Muscle layer of duodenum (tissue), 2 donors: ENCODE measurements around the gene ZRANB3.

Source experiments
- H3K27ac ChIP-seq: one replicate; pipeline ENCODE4 v1.7.0; 2013; ENCODE audit warnings: mild to moderate bottlenecking, low read length
- H3K27me3 ChIP-seq: one replicate; pipeline ENCODE4 v1.7.0; 2013; ENCODE audit warnings: low read depth, mild to moderate bottlenecking, control low read depth, low read length
- H3K36me3 ChIP-seq, 2 donors: one replicate each; pipeline ENCODE4 v1.7.0; 2013; ENCODE audit warnings: low read length in 2 of 2, control low read depth in 1 of 2, mild to moderate bottlenecking in 1 of 2; ENCODE audit not compliant: insufficient read depth in 2 of 2, control insufficient read depth in 1 of 2
- H3K4me1 ChIP-seq, 2 donors: one replicate each; pipeline ENCODE4 v1.7.0; 2013; ENCODE audit warnings: low read length in 2 of 2, mild to moderate bottlenecking in 2 of 2, control low read depth in 1 of 2, moderate library complexity in 1 of 2; ENCODE audit not compliant: insufficient read depth in 2 of 2, control insufficient read depth in 1 of 2
- H3K4me3 ChIP-seq, 2 donors: one replicate each; pipeline ENCODE4 v1.7.0; 2013; ENCODE audit warnings: low read length in 2 of 2, low read depth in 1 of 2, mild to moderate bottlenecking in 1 of 2
- H3K9me3 ChIP-seq, 2 donors: one replicate each; pipeline ENCODE4 v1.7.0; 2013; ENCODE audit warnings: low read length in 2 of 2, control low read depth in 1 of 2, mild to moderate bottlenecking in 1 of 2; ENCODE audit not compliant: control insufficient read depth in 1 of 2
- donor health status: healthy.

Gene ZRANB3

DNA sequence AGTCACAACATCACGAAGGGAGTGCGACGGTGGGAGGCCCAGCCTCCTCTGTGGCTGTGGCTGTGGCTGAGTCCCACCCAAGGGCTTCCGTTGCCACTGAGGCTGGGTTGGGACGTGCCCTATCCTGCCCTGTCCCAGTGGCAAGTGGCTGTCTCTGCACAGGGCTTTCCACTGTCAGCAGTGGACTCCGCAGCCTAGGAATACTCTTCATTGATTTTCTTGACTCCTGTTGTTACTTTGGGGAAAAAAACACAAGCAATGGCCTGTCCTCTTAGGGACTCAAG lies 356.3 kb downstream of the ZRANB3 start:
- H3K9me3 ChIP-seq: peaks cover 0 to 3% of the 10 kb centered on the region in 2 donors
- no peak overlapping the region for H3K27ac ChIP-seq
- no peaks in the 10 kb centered on the region for H3K27me3 ChIP-seq
- peaks cover 28 to 29% of the 10 kb centered on the region in 2 donors for H3K36me3 ChIP-seq
- H3K4me1 ChIP-seq: no peaks in the 10 kb centered on the region
- H3K4me3 ChIP-seq: no peak overlapping the region

DNA sequence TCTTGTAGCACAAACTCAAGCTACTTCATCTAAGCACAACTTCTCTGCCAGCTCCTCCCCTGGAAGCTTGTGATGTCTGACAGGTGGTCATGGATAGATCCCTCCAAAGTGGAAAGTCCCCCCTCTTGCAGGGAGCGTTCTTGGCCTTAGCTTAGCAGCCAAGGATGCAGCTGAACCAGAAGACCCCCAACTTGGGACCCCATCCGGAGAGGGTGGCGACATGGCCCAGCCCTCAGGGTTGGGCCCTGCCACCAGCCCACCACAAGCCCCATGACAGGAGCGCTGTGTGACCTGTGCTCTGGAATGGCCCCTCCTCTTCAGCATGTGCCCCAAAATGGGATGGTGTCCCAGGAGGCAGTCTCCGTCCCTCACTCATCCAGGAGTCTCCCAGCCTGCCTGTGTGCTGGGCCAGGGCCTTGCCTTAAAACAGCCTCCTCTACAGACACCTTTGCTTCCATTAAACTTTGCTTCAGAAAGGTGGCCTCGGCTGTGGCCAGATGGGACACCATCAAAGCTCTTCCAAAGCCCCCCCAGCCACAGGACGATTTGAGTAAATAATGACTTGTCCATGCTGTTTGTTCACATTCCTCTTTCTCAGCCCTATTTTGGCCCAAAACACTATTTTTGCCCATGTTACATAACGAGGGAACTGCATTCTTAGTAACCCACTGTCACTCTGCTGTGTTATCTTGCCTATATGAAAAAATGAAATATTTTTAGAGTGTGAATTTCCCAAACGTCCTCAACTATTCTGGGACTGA lies 356.8 kb downstream of the ZRANB3 start:
- Histone ChIP-seq H3K27me3 (no peaks in the 10 kb centered on the region), H3K27ac (no peak overlapping the region), H3K4me3 (no peak overlapping the region), H3K4me1 (no peaks in the 10 kb centered on the region), H3K9me3 (peaks cover 0 to 3% of the 10 kb centered on the region in 2 donors), H3K36me3 (peaks cover 33 to 34% of the 10 kb centered on the region in 2 donors)

DNA sequence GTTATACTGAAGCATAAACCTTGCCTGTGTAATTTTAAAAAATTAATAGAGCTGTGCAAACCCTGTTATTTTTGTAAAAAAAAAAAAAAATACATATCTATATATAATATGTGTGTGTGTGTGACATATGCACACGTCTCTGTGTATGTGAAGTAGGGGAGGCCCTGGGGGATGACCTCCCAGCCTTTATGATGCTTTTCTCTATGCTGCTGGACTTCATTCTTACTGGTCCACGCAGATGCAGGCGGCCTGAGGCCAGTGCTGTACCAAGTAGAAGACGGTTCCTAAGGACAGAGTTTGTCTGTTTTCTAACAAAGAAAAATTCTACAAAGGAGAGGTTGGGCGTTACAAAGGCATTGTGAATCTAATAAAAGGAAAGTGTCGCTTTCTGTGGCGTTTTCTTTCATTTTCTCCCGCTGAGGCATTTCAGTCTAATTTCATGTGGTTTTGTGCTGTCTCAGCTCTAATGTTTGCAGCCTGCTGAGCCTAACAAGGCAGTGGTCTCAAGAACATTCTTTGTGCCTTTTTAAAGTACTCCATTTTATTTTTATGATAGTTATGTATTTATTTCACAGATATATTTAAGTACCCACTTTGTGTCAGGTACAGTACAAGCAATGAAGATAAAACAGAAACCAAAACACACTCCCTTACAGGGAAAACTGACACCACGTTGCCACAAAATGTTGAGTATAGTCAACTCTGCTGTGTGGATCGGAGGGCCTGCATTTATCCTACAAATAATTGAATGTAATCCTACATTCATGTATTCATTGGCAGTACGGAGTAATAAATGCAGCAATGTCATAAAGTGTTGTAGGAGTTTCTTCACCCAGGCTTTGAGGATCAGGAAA lies 360.9 kb downstream of the ZRANB3 start:
- no peaks in the 10 kb centered on the region for H3K9me3 ChIP-seq
- no peaks in the 10 kb centered on the region for H3K27me3 ChIP-seq
- peaks cover 43 to 58% of the 10 kb centered on the region in 2 donors for H3K36me3 ChIP-seq
- H3K4me3 ChIP-seq: no peak overlapping the region
- no peak overlapping the region for H3K27ac ChIP-seq
- H3K4me1 ChIP-seq: no peaks in the 10 kb centered on the region

- Histone ChIP-seq H3K36me3 (peaks cover 56 to 66% of the 10 kb centered on the region in 2 donors), H3K9me3 (no peaks in the 10 kb centered on the region), H3K27me3 (no peaks in the 10 kb centered on the region), H3K4me3 (no peak overlapping the region), H3K27ac (no peak overlapping the region), H3K4me1 (no peaks in the 10 kb centered on the region)
These were observed 362.7 kb downstream of the ZRANB3 start for GRCh38 chr2:135168204-135168856.

- Histone ChIP-seq H3K4me3 (no peak overlapping the region), H3K27me3 (no peaks in the 10 kb centered on the region), H3K36me3 (peaks cover 65 to 68% of the 10 kb centered on the region in 2 donors), H3K9me3 (no peaks in the 10 kb centered on the region), H3K27ac (no peak overlapping the region), H3K4me1 (no peaks in the 10 kb centered on the region)
These were observed 363.7 kb downstream of the ZRANB3 start for GRCh38 chr2:135167273-135167672.

DNA sequence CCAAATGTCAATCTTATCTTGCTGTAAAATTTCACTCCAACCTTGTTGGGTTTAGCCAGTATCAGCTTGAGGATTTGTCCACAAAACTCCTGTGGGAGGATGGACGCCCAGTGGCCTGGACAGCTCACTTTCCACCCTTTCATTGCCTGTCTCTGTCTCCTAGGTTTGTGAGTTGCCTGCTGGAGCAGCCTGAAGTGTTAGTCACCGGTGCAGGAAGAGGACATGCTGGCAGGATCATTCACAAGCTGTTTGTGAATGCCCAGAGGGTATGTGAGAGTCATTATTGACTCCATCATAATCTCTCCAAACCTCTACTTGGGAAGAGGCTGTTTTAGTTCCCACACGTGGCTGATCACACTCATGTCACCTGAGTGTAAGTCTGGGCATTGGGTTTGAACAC lies 366.6 kb downstream of the ZRANB3 start:
- H3K4me3 ChIP-seq: no peak overlapping the region
- peaks cover 48 to 55% of the 10 kb centered on the region in 2 donors for H3K36me3 ChIP-seq

GRCh38 chr2:135163901-135164300 lies 367.1 kb downstream of the ZRANB3 start:
- H3K27ac ChIP-seq: no peak overlapping the region
- H3K27me3 ChIP-seq: no peaks in the 10 kb centered on the region
- no peaks in the 10 kb centered on the region for H3K9me3 ChIP-seq
- H3K4me1 ChIP-seq: no peaks in the 10 kb centered on the region
- H3K36me3 ChIP-seq: peaks cover 44 to 55% of the 10 kb centered on the region in 2 donors
- H3K4me3 ChIP-seq: no peak overlapping the region

More for the DNA sequence above, 366.6 kb downstream of the ZRANB3 start:
- Histone ChIP-seq H3K4me1 (no peaks in the 10 kb centered on the region), H3K9me3 (no peaks in the 10 kb centered on the region), H3K27ac (no peak overlapping the region), H3K27me3 (no peaks in the 10 kb centered on the region)

DNA sequence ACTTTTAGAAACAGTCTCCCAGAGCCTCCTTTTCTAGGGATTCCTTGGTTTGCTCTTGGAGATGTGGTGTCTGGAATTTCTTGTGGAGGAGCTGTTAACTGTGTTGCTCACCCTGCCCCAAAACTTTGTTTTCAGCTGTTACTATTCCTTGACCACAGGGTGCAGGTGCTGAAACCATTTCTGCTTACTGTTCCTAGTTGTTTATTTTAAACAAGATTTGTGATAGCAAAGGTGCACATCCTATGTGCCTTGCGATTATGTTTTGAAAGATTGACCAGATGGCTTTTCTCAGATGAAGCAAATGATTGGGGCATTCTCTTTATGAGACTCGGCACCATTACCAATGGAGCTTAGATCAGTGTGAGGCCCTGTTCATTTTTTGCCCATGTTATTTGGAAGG lies 367.7 kb downstream of the ZRANB3 start:
- H3K4me1 ChIP-seq: no peaks in the 10 kb centered on the region
- H3K27ac ChIP-seq: no peak overlapping the region
- H3K27me3 ChIP-seq: no peaks in the 10 kb centered on the region
- H3K9me3 ChIP-seq: no peaks in the 10 kb centered on the region
- no peak overlapping the region for H3K4me3 ChIP-seq
- peaks cover 44 to 55% of the 10 kb centered on the region in 2 donors for H3K36me3 ChIP-seq

GRCh38 chr2:135162786-135163185 lies 368.2 kb downstream of the ZRANB3 start:
- no peak overlapping the region for H3K4me3 ChIP-seq
- H3K36me3 ChIP-seq: peaks cover 47 to 53% of the 10 kb centered on the region in 2 donors
- H3K9me3 ChIP-seq: no peaks in the 10 kb centered on the region
- no peak overlapping the region for H3K27ac ChIP-seq
- no peaks in the 10 kb centered on the region for H3K27me3 ChIP-seq
- H3K4me1 ChIP-seq: no peaks in the 10 kb centered on the region

DNA sequence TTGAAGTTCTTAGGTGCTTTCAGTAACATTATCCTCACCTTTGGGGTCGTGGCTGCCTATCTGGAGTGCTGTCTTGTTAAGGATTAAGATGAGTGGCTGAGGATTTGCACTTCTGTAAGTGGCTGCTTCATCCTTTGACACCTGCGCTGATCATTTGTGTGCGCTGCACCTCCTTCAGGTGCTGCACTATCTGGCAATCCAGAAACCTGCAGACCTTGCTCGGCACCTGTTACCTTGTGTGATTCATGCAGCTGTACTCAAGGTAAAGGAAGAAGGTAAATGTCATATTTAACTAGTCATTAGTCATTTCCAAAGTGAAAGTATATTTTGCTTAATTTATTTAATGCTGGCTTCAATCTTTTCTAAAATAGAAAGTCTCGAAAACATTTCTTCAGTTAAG lies 368.6 kb downstream of the ZRANB3 start:
- Histone ChIP-seq H3K36me3 (peaks cover 48 to 50% of the 10 kb centered on the region in 2 donors), H3K4me3 (no peak overlapping the region), H3K27me3 (no peaks in the 10 kb centered on the region), H3K4me1 (no peaks in the 10 kb centered on the region), H3K9me3 (no peaks in the 10 kb centered on the region), H3K27ac (no peak overlapping the region)

DNA sequence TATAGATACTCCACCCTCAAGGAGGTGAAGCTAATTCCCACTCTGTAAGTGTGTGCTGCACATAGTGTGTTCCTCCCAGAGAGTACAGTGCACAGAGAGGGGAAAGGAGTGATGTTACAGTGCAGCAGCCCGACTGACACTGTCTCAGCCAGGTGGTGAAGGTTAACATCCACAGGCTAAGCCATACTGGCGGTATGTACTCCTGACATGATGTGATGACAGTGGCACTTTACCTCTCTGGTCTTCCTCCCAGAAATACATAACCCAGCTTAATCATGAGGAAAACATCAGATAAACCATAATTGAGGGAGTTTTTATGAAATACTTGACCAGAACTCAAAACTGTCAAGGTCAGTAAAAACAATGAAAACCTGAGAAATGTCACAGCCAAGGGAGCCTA lies 371.8 kb downstream of the ZRANB3 start:
- no peaks in the 10 kb centered on the region for H3K27me3 ChIP-seq
- no peak overlapping the region for H3K27ac ChIP-seq
- peaks cover 53% of the 10 kb centered on the region in 2 donors for H3K36me3 ChIP-seq
- H3K4me3 ChIP-seq: no peak overlapping the region
- H3K9me3 ChIP-seq: no peaks in the 10 kb centered on the region
- H3K4me1 ChIP-seq: no peaks in the 10 kb centered on the region
